Measurements from ENCODE around the gene SPON1. TPM values are rescaled to one million over a fixed set of nuclear protein-coding genes. Genes with fewer than 3 reads are reported as not detected.
A peak's percentile ranks its signal among the peaks of the same experiment; 100 is the strongest.

Gene SPON1
- total RNA-seq, 1 experiment from 2014 or later: 46.9 TPM

DNA sequence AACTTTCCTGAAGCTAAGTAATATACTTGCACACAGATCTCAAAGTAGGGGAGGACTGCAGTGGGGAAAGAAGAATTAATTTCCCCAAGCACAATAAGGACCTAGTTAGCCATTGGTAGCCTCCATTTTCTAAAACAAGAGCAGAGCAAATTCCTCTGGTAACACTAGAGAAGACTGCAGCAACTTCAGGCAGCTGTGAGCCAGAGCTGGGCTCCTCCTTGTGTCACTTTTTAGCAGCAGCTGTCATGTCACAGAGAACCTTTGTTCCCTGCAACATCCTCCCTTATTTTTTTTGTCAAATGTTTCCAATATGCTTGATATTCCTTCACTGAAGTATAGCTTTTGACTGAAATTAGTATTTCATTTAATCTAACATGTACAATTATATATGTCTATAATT lies 342.1 kb downstream of the SPON1 start:
- Histone ChIP-seq H3K4me3 (ENCODE audit: low read depth, low read length) (no peak overlapping the region), H3K27me3 (replicated peaks; ENCODE audit: control insufficient read depth, insufficient read depth, low read length) (no peaks in the 10 kb centered on the region), H3K36me3 (ENCODE audit: control insufficient read depth, insufficient read depth, low read length) (no peaks in the 10 kb centered on the region), H3K4me1 (peaks cover 20% of the 10 kb centered on the region), H3K9me3 (no peaks in the 10 kb centered on the region)
- no TSS peak for BruUV-seq (replicated peaks)
- Mint-ChIP-seq H3K27me3 (ENCODE audit: insufficient read depth, unreplicated experiment) (no peaks in the 10 kb centered on the region), H3K4me1 (ENCODE audit: low read depth, unreplicated experiment) (no peaks in the 10 kb centered on the region), H3K27ac (ENCODE audit: unreplicated experiment) (no peak overlapping the region), H3K4me3 (ENCODE audit: unreplicated experiment) (no peak overlapping the region), H3K36me3 (ENCODE audit: insufficient read depth, unreplicated experiment) (peaks cover 6% of the 10 kb centered on the region), H3K9me3 (ENCODE audit: unreplicated experiment) (no peaks in the 10 kb centered on the region)
- TF ChIP-seq CTCF (IDR thresholded peaks at IDR 0.05; ENCODE audit: insufficient read depth in 1 of 2, low read depth in 1 of 2, low read length in 1 of 2, severe bottlenecking in 1 of 2, unreplicated experiment in 1 of 2): no peak
- POLR2A ChIA-PET: no interaction called here
- CTCF ChIA-PET: interaction anchor here (0.6 to 1.7 kb wide), 2 partner anchors 151 to 887 kb away, joined by 4 to 5 read pairs; no protein-coding TSS in a partner anchor
- DNase-seq: no peak
- intact Hi-C loops (cut with micrococcal nuclease; ENCODE audit: unreplicated experiment): no loop called here

DNA sequence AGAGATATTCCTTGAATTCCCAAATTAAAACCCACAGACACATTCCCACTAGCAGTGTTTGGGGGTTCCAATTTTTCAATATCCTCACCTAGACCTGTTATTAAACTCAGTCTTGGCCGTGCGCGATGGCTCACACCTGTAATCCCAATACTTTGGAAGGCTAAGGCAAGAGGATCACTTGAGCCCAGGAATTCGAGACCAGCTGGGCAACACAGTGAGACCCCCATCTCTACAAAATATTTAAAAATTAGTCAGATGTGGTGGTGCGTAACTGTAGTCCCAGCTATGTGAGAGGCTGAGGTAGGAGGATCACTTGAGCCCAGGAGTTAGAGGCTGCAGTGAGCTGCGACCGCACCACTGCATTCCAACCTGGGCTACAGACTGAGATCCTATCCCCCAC lies 343.1 kb downstream of the SPON1 start:
- Mint-ChIP-seq H3K27ac (ENCODE audit: unreplicated experiment) (no peak overlapping the region), H3K9me3 (ENCODE audit: unreplicated experiment) (no peaks in the 10 kb centered on the region), H3K36me3 (ENCODE audit: insufficient read depth, unreplicated experiment) (peaks cover 6% of the 10 kb centered on the region), H3K27me3 (ENCODE audit: insufficient read depth, unreplicated experiment) (no peaks in the 10 kb centered on the region), H3K4me1 (ENCODE audit: low read depth, unreplicated experiment) (no peaks in the 10 kb centered on the region), H3K4me3 (ENCODE audit: unreplicated experiment) (no peak overlapping the region)
- intact Hi-C loops (cut with micrococcal nuclease; ENCODE audit: unreplicated experiment): loop anchor here (5.0 kb wide), 1 partner anchor 67 kb away; no protein-coding TSS in a partner anchor
- H3K9me3 ChIP-seq: no peaks in the 10 kb centered on the region
- no peak for TF ChIP-seq CTCF (IDR thresholded peaks at IDR 0.05; ENCODE audit: insufficient read depth in 1 of 2, low read depth in 1 of 2, low read length in 1 of 2, severe bottlenecking in 1 of 2, unreplicated experiment in 1 of 2)
- no peak overlapping the region for H3K4me3 ChIP-seq (ENCODE audit: low read depth, low read length)
- H3K4me1 ChIP-seq: peaks cover 29% of the 10 kb centered on the region
- no peak for DNase-seq
- no peaks in the 10 kb centered on the region for H3K36me3 ChIP-seq (ENCODE audit: control insufficient read depth, insufficient read depth, low read length)
- no peaks in the 10 kb centered on the region for H3K27me3 ChIP-seq (replicated peaks; ENCODE audit: control insufficient read depth, insufficient read depth, low read length)
- no TSS peak for BruUV-seq (replicated peaks)
- ChIA-PET CTCF (interaction anchor here (1.4 to 1.7 kb wide), 2 partner anchors 113 to 150 kb away, joined by 5 to 9 read pairs; no protein-coding TSS in a partner anchor), POLR2A (no interaction called here)

DNA sequence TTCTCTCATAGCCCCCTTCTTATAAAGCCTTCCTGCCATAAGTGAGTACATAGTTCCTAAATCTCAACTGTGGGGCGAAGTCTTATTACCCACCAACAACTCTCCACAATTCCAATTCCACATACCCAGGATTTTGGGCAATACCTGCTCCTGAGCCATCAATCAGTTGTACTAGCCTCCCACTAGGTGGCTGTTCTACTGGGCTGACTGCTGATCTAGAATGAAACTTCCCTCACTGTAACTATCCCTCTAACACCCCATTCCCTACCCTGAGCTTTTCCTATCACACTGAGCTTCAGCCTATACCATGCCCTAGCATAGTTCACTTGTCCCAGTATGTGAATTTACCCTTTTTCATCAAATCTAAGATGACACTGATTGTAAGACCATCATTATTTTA lies 344.0 kb downstream of the SPON1 start:
- Mint-ChIP-seq H3K9me3 (ENCODE audit: unreplicated experiment) (no peaks in the 10 kb centered on the region), H3K4me1 (ENCODE audit: low read depth, unreplicated experiment) (no peaks in the 10 kb centered on the region), H3K36me3 (ENCODE audit: insufficient read depth, unreplicated experiment) (peaks cover 6% of the 10 kb centered on the region), H3K4me3 (ENCODE audit: unreplicated experiment) (no peak overlapping the region), H3K27ac (ENCODE audit: unreplicated experiment) (no peak overlapping the region), H3K27me3 (ENCODE audit: insufficient read depth, unreplicated experiment) (no peaks in the 10 kb centered on the region)
- ChIA-PET CTCF (interaction anchor here (1.4 kb wide), 1 partner anchor 112 kb away, joined by 9 read pairs; no protein-coding TSS in a partner anchor), POLR2A (no interaction called here)
- no peak overlapping the region for H3K4me3 ChIP-seq (ENCODE audit: low read depth, low read length)
- no peaks in the 10 kb centered on the region for H3K9me3 ChIP-seq
- H3K4me1 ChIP-seq: peaks cover 36% of the 10 kb centered on the region
- intact Hi-C loops (cut with micrococcal nuclease; ENCODE audit: unreplicated experiment): loop anchor here (5.0 kb wide), 1 partner anchor 66 kb away; no protein-coding TSS in a partner anchor
- no peak for DNase-seq
- peak; percentile 19 to 28 for TF ChIP-seq CTCF (IDR thresholded peaks at IDR 0.05; ENCODE audit: insufficient read depth in 1 of 2, low read depth in 1 of 2, low read length in 1 of 2, severe bottlenecking in 1 of 2, unreplicated experiment in 1 of 2)
- BruUV-seq (replicated peaks): no TSS peak
- H3K27me3 ChIP-seq (replicated peaks; ENCODE audit: control insufficient read depth, insufficient read depth, low read length): no peaks in the 10 kb centered on the region
- no peaks in the 10 kb centered on the region for H3K36me3 ChIP-seq (ENCODE audit: control insufficient read depth, insufficient read depth, low read length)
